ENCODE results near the gene NKTR. TPM values are rescaled to one million over a fixed set of nuclear protein-coding genes. Genes with fewer than 3 reads are reported as not detected.

The NKTR gene
- polyA plus RNA-seq, 1 donor (not counting 4 experiments of a cell fraction or from before 2014, with no cell fraction given): 38.6 TPM

GRCh38 chr3:42562047-42562907, 38.2 kb upstream of the NKTR start:
- FAIRE-seq: peak; percentile 34
- Histone ChIP-seq H3K27me3 (ENCODE audit: control insufficient read depth, extremely low read depth, insufficient read depth, low read length) (no peaks in the 10 kb centered on the region), H4K20me1 (ENCODE audit: control insufficient read depth, extremely low read depth, insufficient read depth, low read length) (no peaks in the 10 kb centered on the region), H3K27ac (ENCODE audit: control insufficient read depth, insufficient read depth, low read length) (no peak overlapping the region), H3K9ac (ENCODE audit: control insufficient read depth, extremely low read depth, insufficient read depth, low read length) (no peak overlapping the region), H3K9me1 (ENCODE audit: control insufficient read depth, extremely low read depth, insufficient read depth, low read length) (no peaks in the 10 kb centered on the region), H3K4me2 (ENCODE audit: control insufficient read depth, extremely low read depth, insufficient read depth, low read depth, low read length) (no peak overlapping the region), H3K9me3 (ENCODE audit: control insufficient read depth, low read depth, low read length) (no peaks in the 10 kb centered on the region), H3K4me3 (ENCODE audit: control insufficient read depth in 2 of 3, extremely low read depth in 1 of 3, insufficient read depth in 2 of 3, low read depth in 1 of 3, low read length in 3 of 3) (no peak overlapping the region), H3K4me1 (ENCODE audit: control insufficient read depth, extremely low read depth, insufficient read depth, low read length) (no peaks in the 10 kb centered on the region), H2AFZ (ENCODE audit: control insufficient read depth, low read length) (no peak overlapping the region), H3K36me3 (ENCODE audit: control insufficient read depth in 2 of 2, extremely low read depth in 1 of 2, insufficient read depth in 2 of 2, low read length in 2 of 2) (peaks cover 10 to 25% of the 10 kb centered on the region in 2 experiments), H3K79me2 (ENCODE audit: control insufficient read depth, insufficient read depth, low read length) (no peaks in the 10 kb centered on the region)
- no peak for DNase-seq (ENCODE audit: low read depth, low spot score)
- dilution Hi-C loops (cut with MboI; ENCODE audit: extremely low pct_ligation_motif_present, low sequenced_read_pairs): no loop called here
- TF ChIP-seq CTCF (optimal IDR thresholded peaks at IDR 0.05 in 1 of 3, IDR thresholded peaks at IDR 0.05 in 1 of 3, conservative IDR thresholded peaks at IDR 0.05 in 1 of 3; ENCODE audit: extremely low read depth in 1 of 3, insufficient read depth in 2 of 3, low read length in 3 of 3) (no peak), EZH2 (IDR thresholded peaks at IDR 0.05; ENCODE audit: low read length) (no peak)

- H3K9ac ChIP-seq (ENCODE audit: control insufficient read depth, extremely low read depth, insufficient read depth, low read length): no peak overlapping the region
- dilution Hi-C loops (cut with MboI; ENCODE audit: extremely low pct_ligation_motif_present, low sequenced_read_pairs): no loop called here
- H3K79me2 ChIP-seq (ENCODE audit: control insufficient read depth, insufficient read depth, low read length): peaks cover 18% of the 10 kb centered on the region
- no peak overlapping the region for H3K27ac ChIP-seq (ENCODE audit: control insufficient read depth, insufficient read depth, low read length)
- H2AFZ ChIP-seq (ENCODE audit: control insufficient read depth, low read length): no peak overlapping the region
- H3K27me3 ChIP-seq (ENCODE audit: control insufficient read depth, extremely low read depth, insufficient read depth, low read length): no peaks in the 10 kb centered on the region
- no peak overlapping the region for H3K4me2 ChIP-seq (ENCODE audit: control insufficient read depth, extremely low read depth, insufficient read depth, low read depth, low read length)
- no peak for FAIRE-seq
- DNase-seq (ENCODE audit: low read depth, low spot score): no peak
- H3K9me1 ChIP-seq (ENCODE audit: control insufficient read depth, extremely low read depth, insufficient read depth, low read length): no peaks in the 10 kb centered on the region
- H3K9me3 ChIP-seq (ENCODE audit: control insufficient read depth, low read depth, low read length): no peaks in the 10 kb centered on the region
- H3K36me3 ChIP-seq (ENCODE audit: control insufficient read depth in 2 of 2, extremely low read depth in 1 of 2, insufficient read depth in 2 of 2, low read length in 2 of 2): peaks cover 9 to 15% of the 10 kb centered on the region in 2 experiments
- TF ChIP-seq EZH2 (IDR thresholded peaks at IDR 0.05; ENCODE audit: low read length) (no peak), CTCF (optimal IDR thresholded peaks at IDR 0.05 in 1 of 3, IDR thresholded peaks at IDR 0.05 in 1 of 3, conservative IDR thresholded peaks at IDR 0.05 in 1 of 3; ENCODE audit: extremely low read depth in 1 of 3, insufficient read depth in 2 of 3, low read length in 3 of 3) (no peak)
- no peaks in the 10 kb centered on the region for H4K20me1 ChIP-seq (ENCODE audit: control insufficient read depth, extremely low read depth, insufficient read depth, low read length)
- no peak overlapping the region for H3K4me3 ChIP-seq (ENCODE audit: control insufficient read depth in 2 of 3, extremely low read depth in 1 of 3, insufficient read depth in 2 of 3, low read depth in 1 of 3, low read length in 3 of 3)
- no peaks in the 10 kb centered on the region for H3K4me1 ChIP-seq (ENCODE audit: control insufficient read depth, extremely low read depth, insufficient read depth, low read length)
Measured at GRCh38 chr3:42569593-42570142, 30.8 kb upstream of the NKTR start.

All from keratinocyte (primary cell).